Activated CD4-positive, alpha-beta T cell treated with anti-CD3 and anti-CD28 coated beads, Interleukin-2, amount 50 U/mL, for 48 hours (primary cell): ENCODE data around the gene TMEM132E.
A peak's percentile ranks its signal among the peaks of the same experiment; 100 is the strongest.

ENCODE experiments used
- DNase-seq, 2 experiments: peaks; one replicate each; pipeline ENCODE4 v3.0.0-alpha.2; 2020

The TMEM132E gene

DNA sequence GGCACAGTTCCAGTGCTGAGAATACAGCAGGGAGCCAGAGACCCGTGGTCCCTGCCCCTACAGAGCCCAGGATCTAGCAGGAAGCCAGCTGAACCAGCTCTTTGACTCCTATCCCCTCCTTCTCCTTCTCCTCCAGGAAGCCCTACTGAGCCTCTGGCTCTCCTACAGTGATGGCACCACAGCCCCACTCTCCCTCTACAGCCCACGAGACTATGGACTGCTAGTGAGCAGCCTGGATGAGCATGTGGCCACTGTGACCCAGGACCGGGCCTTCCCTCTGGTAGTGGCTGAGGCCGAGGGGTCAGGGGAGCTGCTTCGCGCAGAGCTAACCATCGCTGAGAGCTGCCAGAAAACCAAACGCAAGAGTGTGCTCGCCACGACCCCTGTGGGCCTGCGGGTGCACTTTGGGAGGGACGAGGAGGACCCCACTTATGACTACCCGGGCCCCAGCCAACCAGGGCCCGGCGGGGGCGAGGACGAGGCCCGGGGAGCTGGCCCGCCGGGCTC lies 57.7 kb downstream of the TMEM132E start:
- no peak for DNase-seq

DNA sequence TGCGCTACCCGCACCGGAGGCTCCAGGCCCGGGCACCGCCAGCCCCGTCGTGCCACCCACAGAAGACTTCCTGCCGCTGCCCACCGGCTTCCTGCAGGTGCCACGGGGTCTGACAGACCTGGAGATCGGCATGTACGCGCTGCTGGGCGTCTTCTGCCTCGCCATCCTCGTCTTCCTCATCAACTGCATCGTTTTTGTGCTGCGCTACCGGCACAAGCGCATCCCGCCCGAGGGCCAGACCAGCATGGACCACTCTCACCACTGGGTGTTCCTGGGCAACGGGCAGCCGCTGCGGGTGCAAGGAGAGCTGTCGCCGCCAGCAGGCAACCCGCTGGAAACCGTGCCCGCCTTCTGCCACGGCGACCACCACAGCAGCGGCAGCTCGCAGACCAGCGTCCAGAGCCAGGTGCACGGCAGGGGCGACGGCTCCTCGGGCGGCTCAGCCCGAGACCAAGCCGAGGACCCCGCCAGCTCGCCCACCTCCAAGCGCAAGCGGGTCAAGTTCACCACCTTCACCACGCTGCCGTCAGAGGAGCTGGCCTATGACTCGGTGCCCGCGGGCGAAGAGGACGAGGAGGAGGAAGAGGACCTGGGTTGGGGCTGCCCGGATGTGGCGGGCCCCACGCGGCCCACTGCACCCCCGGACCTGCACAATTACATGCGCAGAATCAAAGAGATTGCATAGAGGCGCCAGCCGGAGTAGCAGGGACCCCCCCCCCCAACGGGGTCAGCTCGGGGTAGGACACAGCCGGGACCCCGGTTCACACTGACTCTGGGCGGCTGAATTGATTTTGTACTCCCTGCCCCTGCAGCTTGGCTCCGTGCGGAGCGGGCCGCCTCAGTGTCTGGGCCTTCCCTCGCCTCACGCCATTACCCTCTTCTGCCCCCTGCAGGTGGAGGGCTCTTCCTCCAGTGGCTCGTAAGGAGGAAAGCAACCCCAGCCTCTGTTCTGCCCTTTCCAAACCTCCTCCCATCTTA lies 58.5 kb downstream of the TMEM132E start:
- DNase-seq, result peak; percentile 82 to 87

DNA sequence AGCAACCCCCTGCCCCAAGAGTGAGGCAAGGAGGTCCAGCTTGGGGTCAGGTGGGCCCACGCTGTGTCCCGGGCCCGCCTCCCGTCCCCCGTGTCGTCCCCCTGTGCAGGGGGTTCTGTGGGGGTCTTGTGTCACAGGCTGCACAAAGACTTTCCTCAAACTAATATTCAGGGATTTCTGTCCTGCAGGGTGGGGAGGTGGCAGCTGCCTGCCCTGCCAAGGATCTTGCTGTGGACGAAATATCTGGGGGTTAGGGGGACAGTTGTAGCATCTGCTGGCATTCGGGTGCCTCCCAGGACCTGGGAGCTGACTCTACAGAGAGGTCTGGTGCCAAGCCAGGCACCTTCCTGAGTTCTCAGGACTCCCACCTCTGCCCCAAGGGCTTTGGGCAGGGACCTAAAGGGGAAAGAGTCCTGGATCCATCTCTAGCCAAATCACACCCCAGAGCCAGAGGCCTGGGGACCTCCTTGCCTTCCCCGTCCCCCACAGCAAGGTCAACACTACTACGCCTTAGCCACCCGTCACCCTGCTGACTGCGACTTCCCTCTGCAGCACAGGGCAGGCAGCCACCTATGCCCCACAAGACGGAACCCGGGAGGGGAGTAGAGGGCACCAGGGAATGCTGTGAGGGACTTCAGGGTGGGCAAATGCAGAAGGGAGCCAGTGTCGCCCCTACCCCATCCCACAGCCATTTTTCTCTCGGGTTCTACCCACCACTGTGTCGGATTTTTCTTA lies 59.3 kb downstream of the TMEM132E start:
- DNase-seq, result no peak

DNA sequence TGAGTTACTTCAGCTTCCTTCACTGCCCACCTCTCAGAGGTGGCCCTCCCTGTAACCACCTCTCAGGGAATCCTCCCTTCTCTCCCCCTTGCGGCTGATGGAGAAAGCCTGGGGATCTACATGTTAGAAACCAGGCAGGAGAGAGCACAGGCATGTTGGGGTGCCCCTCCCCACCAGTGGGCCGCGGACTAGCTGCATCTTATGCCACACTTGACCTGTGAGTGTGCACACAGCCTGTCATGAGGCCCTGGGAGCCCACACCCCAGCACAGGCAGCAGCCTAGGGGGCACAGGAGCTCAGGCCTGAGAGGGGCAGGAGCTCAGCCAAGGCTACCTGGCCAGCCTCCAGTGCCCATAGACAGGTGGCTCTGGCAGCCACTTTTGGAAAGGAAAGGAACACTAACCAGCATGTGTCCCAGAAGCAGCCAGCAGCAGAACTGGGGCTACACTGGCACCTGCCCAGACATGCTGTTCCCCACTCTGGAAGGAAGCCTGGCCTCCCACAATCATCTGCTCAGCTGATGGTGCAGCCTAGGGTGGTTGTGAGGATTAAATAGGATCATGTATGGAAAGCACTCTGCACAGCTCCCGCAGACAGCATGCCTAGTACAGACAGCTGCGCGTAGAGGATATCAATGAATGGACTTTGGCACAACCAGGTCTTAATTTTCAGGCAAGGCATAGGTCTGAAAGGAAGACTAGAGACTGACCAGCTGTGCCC lies 60.5 kb downstream of the TMEM132E start:
- no peak for DNase-seq

DNA sequence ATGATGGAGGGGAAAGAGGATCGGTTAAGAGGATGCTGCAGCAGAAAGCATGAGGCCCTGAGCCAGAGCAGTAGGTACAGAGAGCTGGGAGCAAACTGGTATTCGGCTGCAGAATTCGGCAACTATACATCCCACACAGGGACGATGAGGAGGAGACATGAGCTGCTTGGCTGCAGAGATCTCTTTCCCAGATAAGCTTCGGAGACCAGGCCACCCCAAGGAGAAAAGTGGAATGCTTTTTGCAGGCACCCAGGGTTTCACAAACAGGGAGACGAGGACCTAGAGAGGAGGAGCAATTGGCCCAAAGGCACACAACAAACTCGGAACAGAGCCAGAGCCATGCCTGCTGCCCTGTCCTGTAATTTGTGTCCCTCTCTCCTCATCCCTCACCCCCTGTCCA lies 62.0 kb downstream of the TMEM132E start:
- DNase-seq, result no peak

DNA sequence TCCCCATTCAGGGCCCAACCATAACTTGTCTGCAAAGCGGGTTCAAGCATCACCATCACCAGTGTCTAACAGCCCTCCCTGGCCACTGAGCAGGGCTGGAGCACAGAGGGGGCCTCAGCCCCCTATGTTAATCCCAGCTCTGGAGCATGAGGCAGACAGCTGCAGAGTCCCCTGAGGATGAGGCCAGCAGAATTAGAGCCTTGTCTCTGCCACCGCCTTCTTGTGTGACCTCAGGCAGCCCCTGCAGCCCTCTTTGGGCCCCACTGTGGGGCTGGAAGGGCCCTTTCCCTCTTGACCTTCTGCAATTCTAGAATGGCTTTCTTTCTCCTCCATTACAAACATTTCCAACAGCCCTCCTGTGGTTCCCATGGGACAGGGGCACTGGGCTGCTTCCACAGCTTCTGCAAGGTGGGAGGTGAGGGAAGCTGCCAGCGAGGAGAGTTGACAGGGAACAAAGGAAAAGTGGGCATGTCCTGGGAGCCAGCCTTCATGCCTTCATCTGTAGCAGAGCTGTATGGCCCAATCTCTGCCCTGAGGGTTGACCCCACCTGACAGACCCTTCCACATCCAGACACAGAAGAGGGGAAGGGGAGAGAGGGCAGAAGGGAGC lies 65.7 kb downstream of the TMEM132E start:
- DNase-seq, result no peak

DNA sequence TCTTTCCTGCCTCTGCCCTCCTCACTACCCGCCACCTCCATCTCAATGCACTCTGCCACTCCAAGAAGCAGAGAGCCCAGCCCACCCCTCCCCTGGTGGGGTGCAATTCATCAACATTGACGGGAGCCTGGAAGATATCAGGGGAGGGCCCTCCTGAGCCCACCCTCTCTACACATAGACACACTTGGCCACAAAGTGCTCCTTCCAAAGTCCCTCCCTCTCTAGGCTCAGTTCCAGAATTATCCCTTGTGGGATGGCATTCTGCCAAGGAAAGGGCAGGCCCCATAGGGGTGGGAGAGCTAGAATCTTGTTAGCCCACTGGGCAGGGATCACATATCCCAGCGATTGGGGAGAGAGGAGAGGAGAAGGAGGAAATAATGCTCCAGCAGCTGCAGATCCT lies 66.2 kb downstream of the TMEM132E start:
- no peak for DNase-seq

DNA sequence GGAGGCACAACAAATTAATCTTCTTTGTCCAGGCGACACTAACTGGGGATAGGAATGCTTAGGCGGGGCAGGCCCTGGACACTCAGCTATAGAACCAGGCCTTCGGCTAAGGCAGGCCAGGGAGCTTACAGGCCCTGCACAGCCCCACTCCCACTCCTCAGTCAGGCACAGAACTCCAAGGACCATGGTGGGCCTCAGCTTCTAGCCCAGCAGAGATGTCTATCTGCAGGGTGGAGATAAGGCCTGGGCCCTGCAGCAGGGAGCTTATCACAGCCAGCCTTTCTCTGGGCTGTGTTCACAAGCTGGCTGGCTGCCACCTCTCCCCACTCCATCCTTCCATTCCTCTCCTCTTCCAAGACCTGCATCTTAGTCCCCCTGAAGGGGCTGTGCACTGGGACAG lies 68.1 kb downstream of the TMEM132E start:
- DNase-seq, result no peak

DNA sequence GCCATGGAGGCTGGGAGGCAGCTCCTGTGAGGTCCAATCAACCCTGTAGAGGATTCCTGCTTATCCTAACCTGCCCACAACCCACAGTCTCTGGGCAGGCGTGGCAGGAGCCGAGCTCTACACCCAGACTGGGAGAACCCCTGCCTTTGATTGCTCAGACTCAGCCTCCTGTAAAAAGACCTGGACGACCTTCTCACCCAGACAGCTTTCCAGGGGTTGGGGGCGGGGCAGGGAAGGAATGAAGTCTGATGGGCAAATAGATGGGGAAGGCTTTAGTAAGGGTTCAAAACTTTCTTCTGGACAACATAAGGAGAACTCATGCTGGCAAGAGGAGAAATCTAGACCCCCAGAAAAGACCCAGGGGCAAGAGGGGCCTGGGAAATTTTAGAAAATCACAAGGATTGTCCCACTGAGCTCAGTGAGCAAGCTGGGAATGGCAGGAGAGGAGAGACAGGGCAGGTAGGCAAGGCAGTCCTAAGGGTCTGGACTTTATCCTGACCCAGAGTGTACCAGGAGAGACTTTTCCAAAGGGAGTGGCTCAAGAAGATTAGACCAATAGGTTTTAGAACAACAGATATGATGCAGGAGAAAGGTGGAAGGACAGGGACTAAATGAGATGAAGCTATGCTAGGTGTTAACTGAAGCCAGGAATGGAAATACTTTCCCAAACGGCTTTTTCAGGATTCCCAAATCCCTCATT lies 70.8 kb downstream of the TMEM132E start:
- DNase-seq, result no peak

DNA sequence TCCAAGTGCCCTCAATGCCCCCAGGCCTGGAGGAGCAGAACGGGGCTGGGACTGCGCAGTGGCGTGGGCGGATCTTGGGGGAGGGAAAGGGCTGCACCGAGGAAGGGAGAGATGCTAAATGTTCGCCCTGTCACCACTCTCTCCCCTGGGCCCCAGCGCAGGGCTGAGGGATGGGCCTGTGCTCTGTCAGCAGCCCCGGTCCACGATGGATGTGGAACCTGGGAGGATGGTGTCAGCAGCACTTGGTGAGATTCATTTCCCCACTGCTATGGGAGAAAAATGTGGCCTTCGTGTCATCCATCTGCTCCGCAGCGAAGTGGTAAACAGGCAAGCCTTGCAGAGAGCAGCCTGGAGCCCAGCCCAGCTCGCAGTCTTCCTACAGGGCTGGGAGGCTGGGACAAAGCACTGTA lies 72.0 kb downstream of the TMEM132E start:
- no peak for DNase-seq

DNA sequence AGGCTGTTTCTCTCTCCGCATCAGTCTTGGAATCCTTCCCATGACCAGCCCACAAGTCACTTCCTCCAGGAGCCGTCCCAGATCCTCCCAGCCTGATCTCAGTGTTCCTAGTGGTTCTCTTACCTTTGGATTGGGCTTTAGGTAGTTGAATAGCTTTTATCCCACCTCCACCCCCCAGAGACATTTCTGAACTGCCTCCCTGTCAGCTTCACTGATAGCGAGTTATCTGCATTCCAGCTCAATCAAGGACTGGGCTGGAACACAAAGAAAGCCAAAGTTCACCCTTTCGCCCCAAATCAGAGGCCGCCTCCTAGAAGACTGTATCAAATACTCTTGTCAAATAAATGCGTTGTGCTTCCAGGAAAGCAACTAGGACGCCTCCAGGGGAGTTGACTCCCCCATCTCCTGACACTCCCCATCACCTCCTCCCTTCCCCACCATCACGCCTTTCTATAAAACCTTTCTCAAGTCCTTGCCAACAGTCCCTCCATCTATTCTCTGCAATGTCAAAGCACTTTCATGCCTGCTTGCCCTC lies 72.7 kb downstream of the TMEM132E start:
- no peak for DNase-seq

DNA sequence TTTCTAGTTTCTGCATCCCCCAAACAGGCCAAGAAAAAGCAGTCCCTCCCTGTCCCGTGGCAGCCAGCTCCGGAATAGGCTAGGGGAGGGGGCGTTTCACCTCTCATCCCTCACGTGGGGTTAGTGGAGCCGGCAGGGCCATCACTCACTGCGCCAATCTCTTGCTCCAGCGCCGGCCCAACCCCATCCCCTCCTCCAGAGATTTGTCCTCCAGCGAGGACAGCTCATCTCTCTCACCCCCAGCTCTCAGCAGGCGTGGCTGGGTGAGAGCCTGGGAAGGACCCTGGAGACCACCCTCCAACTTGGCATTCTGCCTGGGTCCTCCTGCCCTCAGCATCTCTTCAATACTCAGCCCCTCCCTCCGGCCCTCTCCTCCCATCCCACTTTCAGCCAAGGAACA lies 74.1 kb downstream of the TMEM132E start:
- no peak for DNase-seq

DNA sequence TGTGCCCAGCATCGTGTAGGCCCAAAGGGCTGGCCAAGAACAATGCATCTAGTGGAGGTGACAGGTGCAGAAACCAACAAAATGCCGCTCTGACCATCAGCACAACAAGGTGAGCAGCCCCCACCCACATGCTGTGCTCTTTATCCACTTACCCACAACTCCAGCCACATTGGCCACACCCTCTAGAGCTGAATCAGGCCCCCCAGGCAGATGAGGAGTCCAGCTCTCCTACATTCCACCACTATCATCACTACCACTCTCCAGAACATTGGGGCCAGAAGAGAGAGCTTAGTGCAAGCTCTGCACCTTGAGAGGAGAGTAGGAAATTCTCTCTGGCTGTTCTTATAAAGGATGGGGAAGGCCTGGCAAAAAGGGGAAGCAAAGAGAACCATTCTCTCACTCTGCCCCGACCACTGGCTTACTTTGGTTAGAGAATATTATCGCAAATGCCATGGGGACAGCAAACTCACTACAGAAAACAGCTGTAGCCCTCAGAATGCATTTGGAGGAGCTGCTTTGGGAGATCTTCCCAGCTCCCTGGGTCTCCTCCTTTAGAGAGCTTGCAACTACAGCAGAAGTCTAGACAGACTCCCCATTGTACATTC lies 75.0 kb downstream of the TMEM132E start:
- no peak for DNase-seq

DNA sequence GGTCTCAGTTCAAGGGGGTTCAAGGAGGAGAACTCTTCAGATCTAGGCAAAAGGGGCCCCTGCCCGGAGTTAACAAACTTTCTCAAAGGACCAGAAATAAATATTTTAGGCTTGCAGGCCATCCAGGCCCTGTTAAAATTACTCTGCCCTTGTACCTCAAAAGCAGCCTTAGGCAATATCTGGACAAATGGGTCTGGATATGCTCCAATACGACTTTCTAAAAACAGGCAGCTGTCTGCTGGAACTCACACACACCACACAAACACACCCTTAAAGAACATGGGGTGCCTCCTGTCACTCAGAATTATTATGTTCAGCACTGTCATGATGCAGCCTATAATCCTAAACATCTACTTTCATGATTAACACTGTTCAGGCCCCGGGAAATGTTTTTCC lies 75.5 kb downstream of the TMEM132E start:
- no peak for DNase-seq

DNA sequence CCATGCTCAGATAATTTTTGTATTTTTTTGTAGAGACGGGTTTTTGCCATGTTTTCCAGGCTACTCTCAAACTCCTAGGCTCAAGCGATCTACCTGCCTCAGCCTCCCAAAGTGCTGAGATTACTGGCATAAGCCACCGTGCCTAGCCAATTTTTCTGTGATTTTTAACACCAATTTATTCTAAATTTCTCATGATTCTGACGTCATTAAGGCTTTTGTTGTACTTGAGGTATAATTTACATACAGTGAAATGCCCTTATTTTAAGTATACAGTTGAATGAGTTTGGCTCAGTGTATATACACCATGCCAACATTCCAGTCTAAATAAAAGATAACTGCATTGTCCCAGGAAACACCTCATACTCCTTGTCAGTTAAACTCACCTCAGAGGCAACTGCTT lies 77.4 kb downstream of the TMEM132E start:
- DNase-seq, result no peak

DNA sequence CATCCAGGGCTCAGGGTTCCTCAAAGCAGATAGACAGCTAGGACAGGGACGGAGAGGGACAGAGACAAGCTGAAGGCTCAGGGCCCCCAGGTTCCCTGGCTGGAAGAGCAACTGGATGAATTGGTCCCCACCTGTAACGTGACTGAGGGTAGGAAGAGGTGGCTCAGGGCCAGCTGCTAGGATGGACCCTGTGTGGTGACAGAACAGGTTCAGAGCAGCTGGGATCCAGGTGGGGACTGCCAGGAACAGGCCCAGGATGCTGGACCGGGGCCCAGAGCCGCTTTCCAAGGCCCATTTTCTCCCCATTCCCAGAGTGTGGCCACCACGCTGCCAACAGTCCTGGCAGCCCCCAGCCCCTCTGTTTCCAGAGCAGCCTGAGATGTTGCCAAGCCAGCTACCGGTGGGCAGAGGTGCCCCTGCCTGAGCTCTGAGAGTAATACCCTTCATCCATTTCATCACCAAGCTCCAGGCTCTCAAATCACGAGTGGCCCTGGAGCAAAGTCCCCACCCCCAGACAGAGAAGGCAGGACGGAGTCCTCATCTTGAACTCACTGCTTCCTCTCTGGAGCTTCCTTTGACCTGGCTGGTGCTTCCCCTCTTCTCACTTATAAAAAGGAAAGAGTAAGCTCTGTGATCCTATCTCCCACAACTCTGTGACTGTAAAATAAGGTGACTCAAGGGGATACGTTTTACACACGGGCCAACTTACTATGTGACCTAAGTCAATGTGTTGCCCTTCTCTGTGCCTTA lies 79.6 kb downstream of the TMEM132E start:
- no peak for DNase-seq

DNA sequence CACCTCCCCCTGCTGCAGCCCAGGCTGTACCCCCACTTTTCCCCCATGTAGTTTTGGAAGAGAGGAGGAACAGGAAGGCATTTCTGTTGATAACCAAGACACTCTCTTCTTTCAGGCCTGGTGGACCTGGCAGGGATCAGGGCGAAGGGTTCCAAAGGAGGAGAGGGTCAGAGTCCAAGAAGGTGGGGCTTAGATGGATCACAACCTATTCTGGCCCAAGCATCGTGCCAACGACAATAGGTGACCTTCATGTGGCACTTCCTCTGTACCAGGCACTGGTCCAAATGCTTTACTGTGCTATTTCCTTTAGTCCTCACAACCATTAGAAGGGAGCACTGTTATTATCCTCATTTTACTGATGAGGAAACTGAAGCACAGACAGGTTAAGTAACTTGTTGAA lies 84.3 kb downstream of the TMEM132E start:
- DNase-seq, result no peak

DNA sequence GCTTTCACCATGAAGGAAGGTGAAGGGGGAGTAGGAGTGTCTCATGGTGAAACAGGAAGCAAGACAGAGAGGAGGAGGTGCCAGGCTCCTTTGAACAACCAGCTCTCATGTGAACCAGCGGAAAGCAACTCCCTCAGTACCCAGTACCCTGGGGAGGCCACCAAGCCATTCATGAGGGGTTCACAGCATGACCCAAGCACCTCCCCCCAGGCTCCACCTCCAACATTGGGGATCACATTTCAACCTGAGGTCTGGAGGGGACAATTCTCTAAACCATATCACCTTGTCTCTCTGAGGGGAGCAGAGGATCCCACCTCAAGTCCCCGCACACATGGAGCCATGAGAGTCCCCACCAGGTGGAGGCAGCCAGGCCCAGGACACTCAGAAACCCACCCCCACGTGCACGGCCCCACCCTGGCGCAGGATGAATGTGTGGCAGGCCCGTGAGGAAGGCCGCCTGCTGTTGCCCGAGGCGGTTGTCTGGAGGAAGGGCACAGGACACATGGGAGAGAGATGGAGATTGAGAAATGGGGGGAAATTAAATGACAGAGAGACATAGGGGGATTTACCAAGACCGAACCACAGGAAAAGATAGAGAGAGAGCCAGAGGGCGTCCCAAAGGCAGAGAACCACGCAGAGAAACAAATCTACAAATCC lies 85.9 kb downstream of the TMEM132E start:
- no peak for DNase-seq

DNA sequence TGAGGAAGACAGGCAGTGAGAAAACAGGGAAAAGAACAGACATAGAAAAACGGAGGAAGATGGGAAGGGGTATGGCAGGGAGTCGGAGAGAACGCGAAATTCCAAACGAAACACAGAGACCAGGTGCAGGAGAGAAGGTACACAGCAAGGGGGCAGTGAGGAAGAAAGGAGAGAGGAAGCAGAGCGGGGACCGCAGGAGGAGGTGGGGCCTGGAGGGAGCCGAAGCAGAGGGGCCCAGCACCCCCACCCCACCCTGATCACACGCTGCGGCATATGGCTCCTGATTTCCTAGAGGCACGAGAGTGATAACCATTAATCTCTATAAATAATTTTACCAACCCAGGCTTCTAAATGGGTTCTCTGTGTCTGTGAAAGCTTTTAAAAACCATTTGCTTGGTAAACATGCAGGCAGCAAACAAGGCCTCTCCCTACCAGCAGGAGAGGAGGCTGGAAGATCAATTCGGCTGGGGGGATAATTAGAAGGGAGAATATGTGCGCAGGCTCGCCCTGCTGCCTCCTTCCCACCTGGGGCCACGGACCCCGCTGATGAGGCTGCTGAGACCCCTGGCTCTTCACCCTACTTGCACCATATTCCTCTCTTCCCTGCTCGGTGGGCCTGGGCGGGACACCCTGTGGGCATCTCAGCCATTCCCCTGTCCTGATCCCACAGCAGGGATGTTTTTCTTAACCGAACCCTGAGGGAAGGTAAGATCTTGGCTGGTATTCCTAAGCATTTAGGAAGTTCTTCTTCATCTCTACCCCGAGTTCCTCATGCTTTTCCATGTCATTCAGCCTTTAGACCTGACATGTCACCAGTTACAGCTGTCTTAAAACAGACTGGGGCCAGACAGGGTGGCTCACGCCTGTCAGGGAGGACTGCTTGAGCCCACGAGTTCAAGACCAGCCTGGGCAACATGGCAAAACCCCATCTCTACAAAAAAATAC lies 86.7 kb downstream of the TMEM132E start:
- DNase-seq, result no peak
